Measurements from ENCODE around the gene CASR. TPM values are rescaled to one million over a fixed set of nuclear protein-coding genes. Genes with fewer than 3 reads are reported as not detected.

Gene CASR
- total RNA-seq, 1 donor from 2014 or later, result not detected

DNA sequence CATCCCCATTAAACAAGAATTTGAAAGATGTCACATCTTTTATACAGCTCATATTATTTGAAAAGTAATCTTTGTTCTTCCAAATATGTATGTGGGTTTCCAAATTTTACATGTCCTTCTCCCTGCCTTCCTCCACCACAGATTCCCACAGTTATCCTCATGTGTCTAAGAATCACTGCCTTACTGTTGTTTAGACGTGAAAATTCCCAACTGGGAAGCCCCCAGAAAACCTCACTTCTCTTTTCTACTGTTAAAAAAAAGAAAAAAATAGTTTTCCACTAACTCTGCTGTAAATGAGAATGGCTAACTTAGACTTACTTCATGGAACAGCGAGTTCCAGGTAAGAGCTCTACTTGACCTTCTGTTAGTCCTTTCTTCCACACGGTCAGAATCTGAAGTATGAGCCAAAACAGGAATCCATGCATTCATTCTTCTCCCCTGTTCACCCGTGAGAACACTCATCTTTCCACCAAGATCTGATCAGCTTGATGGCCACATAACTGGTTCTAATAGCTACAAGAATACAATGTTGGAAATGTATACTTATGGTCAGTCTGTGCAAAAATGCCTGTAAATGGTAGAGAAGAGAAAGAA, 123.7 kb downstream of the CASR start:
- Mint-ChIP-seq H3K4me1 (ENCODE audit: low read depth) (no peaks in the 10 kb centered on the region), H3K9me3 (ENCODE audit: low read depth) (no peaks in the 10 kb centered on the region), H3K36me3 (ENCODE audit: low read depth) (no peaks in the 10 kb centered on the region), H3K4me3 (ENCODE audit: unreplicated experiment) (no peak overlapping the region), H3K27ac (ENCODE audit: unreplicated experiment) (no peak overlapping the region), H3K27me3 (ENCODE audit: low read depth) (peaks cover 21% of the 10 kb centered on the region)
- no peak for DNase-seq (ENCODE audit: low spot score)
- TF ChIP-seq, protein P1, sequence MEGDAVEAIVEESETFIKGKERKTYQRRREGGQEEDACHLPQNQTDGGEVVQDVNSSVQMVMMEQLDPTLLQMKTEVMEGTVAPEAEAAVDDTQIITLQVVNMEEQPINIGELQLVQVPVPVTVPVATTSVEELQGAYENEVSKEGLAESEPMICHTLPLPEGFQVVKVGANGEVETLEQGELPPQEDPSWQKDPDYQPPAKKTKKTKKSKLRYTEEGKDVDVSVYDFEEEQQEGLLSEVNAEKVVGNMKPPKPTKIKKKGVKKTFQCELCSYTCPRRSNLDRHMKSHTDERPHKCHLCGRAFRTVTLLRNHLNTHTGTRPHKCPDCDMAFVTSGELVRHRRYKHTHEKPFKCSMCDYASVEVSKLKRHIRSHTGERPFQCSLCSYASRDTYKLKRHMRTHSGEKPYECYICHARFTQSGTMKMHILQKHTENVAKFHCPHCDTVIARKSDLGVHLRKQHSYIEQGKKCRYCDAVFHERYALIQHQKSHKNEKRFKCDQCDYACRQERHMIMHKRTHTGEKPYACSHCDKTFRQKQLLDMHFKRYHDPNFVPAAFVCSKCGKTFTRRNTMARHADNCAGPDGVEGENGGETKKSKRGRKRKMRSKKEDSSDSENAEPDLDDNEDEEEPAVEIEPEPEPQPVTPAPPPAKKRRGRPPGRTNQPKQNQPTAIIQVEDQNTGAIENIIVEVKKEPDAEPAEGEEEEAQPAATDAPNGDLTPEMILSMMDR (IDR thresholded peaks at IDR 0.05), result no peak

DNA sequence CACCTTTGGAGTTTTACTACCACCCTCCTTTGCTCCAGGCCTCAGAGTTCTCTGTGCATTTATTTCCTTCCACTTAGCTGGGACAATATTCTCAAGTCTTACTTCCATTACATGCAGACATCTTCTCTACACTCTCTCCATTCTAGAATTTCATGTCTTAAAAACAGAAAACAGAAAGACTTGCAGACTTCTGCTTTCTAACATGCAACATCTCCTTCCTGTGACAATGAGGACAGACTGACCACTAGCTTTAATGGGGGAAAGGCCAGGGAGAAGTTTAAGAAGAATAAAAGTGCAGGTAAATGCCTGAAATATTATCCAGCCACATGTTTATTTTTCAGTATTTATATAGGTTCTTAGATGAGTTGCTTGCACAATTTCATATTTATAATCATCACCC, 124.5 kb downstream of the CASR start:
- no peaks in the 10 kb centered on the region for H3K4me1 Mint-ChIP-seq (ENCODE audit: low read depth)
- TF ChIP-seq, protein P1 (IDR thresholded peaks at IDR 0.05), result no peak
- no peak for DNase-seq (ENCODE audit: low spot score)
- H3K27ac Mint-ChIP-seq (ENCODE audit: unreplicated experiment), result no peak overlapping the region
- H3K27me3 Mint-ChIP-seq (ENCODE audit: low read depth), result peaks cover 23% of the 10 kb centered on the region
- no peaks in the 10 kb centered on the region for H3K9me3 Mint-ChIP-seq (ENCODE audit: low read depth)
- no peaks in the 10 kb centered on the region for H3K36me3 Mint-ChIP-seq (ENCODE audit: low read depth)
- H3K4me3 Mint-ChIP-seq (ENCODE audit: unreplicated experiment), result no peak overlapping the region

DNA sequence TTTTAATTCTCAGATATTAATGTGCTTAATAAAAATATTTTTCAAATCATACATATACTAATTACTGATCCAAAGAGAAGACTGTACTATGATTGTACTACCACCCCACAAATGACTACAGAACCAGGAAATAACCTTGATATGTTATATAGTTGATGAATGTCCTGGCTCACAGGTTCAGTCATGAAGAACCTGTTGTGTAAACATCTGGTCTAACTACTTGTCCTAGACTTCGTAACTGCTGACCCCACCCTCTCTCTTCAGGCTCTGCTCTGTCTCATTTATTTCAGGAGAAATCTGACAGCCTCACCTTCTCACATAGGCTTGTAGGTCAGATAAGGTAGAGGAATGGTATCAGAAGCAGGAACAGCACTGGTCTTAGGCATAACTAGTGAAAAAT, 126.9 kb downstream of the CASR start:
- H3K4me3 Mint-ChIP-seq (ENCODE audit: unreplicated experiment), result no peak overlapping the region
- no peaks in the 10 kb centered on the region for H3K36me3 Mint-ChIP-seq (ENCODE audit: low read depth)
- H3K9me3 Mint-ChIP-seq (ENCODE audit: low read depth), result no peaks in the 10 kb centered on the region
- TF ChIP-seq, protein P1 (IDR thresholded peaks at IDR 0.05), result no peak
- H3K27ac Mint-ChIP-seq (ENCODE audit: unreplicated experiment), result no peak overlapping the region
- DNase-seq (ENCODE audit: low spot score), result no peak
- no peaks in the 10 kb centered on the region for H3K4me1 Mint-ChIP-seq (ENCODE audit: low read depth)
- peaks cover 25% of the 10 kb centered on the region for H3K27me3 Mint-ChIP-seq (ENCODE audit: low read depth)

DNA sequence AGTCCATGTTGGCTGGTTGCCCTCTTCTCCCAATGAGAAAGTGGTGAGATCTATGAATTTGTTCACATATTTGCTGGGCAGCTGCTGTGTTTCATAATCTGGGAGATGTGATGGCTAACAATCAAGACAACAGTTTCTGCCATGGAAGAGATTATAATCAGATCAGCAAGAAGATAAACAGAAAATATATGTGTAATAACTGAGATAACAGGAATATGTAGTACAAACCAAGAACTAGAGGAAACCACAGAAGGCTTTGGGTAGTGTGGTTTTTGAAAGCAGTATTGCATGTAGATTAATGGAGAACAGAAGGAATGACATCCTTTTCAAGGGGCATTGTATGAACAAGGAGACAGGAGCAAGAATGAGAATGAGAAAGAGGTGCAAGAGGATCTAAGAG, 129.4 kb downstream of the CASR start:
- no peak for DNase-seq (ENCODE audit: low spot score)
- Mint-ChIP-seq H3K27ac (ENCODE audit: unreplicated experiment) (no peak overlapping the region), H3K4me1 (ENCODE audit: low read depth) (no peaks in the 10 kb centered on the region), H3K4me3 (ENCODE audit: unreplicated experiment) (no peak overlapping the region), H3K9me3 (ENCODE audit: low read depth) (no peaks in the 10 kb centered on the region), H3K27me3 (ENCODE audit: low read depth) (peaks cover 20% of the 10 kb centered on the region), H3K36me3 (ENCODE audit: low read depth) (no peaks in the 10 kb centered on the region)
- TF ChIP-seq, protein P1 (IDR thresholded peaks at IDR 0.05), result no peak

DNA sequence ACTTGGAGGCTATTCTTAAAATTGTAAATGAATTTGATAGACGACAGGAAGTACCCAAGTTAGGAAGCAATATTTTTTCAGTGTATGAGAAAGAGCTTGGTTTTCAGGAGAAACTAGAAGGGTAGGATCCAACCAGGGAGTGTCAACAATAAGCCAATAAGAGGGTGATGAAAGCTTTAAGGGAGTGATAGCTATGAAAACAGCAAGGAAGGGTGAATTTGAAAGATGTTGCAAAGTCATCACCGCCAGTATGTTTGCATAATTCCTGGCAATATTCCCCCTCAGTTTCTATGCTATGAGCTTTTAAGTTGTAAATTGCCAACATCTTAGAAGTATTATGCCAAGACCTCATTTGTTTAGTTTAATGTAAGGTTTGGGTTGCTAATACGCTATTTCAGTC, 129.8 kb downstream of the CASR start:
- Mint-ChIP-seq H3K36me3 (ENCODE audit: low read depth) (no peaks in the 10 kb centered on the region), H3K9me3 (ENCODE audit: low read depth) (no peaks in the 10 kb centered on the region), H3K27ac (ENCODE audit: unreplicated experiment) (no peak overlapping the region), H3K4me3 (ENCODE audit: unreplicated experiment) (no peak overlapping the region), H3K27me3 (ENCODE audit: low read depth) (peaks cover 23% of the 10 kb centered on the region), H3K4me1 (ENCODE audit: low read depth) (no peaks in the 10 kb centered on the region)
- no peak for DNase-seq (ENCODE audit: low spot score)
- TF ChIP-seq, protein P1 (IDR thresholded peaks at IDR 0.05), result no peak
